Kidney epithelial cell (primary cell): ENCODE results near the gene VASN. TPM values are rescaled to one million over a fixed set of nuclear protein-coding genes. Genes with fewer than 3 reads are reported as not detected.

ENCODE experiments used
- DNase-seq: peaks from one replicate; pipeline ENCODE4 v3.0.0-alpha.2; 2010; ENCODE audit warnings: low read depth
- H3K27me3 ChIP-seq: 2 replicates; pipeline ENCODE4 v1.6.0; 2011; ENCODE audit warnings: low read length; ENCODE audit not compliant: control insufficient read depth, insufficient read depth
- H3K36me3 ChIP-seq: 2 replicates; pipeline ENCODE4 v1.5.1; 2011; ENCODE audit warnings: low read length; ENCODE audit not compliant: control insufficient read depth, insufficient read depth
- H3K4me3 ChIP-seq: 2 replicates; pipeline ENCODE4 v1.5.1; 2011; ENCODE audit warnings: low read depth, mild to moderate bottlenecking, control low read depth, low read length
- CTCF ChIP-seq: IDR thresholded peaks from 2 replicates; pipeline ENCODE4 v1.5.1; 2011; ENCODE audit warnings: mild to moderate bottlenecking, moderate library complexity, low read length, control low read depth, inconsistent platforms; ENCODE audit not compliant: insufficient read depth, poor library complexity, severe bottlenecking
- total RNA-seq: library from RNA; depleted of rRNA; stranded (reverse); fragments of >200 nt; gene quantifications from 2 replicates; pipeline ENCODE4 v1.2.3, GENCODE V29; 2015

The VASN gene
- total RNA-seq, 1 donor from 2014 or later = 60.4 TPM

- DNase-seq = no peak
- H3K4me3 ChIP-seq = no peak overlapping the region
- H3K36me3 ChIP-seq = peaks cover 1% of the 10 kb centered on the region
- TF ChIP-seq CTCF = no peak
- no peaks in the 10 kb centered on the region for H3K27me3 ChIP-seq
These were observed 9.0 kb upstream of the VASN start for GRCh38 chr16:4362476-4363135.

- peaks cover 1% of the 10 kb centered on the region for H3K36me3 ChIP-seq
- DNase-seq = no peak
- H3K27me3 ChIP-seq = no peaks in the 10 kb centered on the region
These were observed 7.2 kb upstream of the VASN start for GRCh38 chr16:4364196-4365013.

GRCh38 chr16:4365014-4365406 is 6.6 kb upstream of the VASN start:
- Histone ChIP-seq H3K4me3 (no peak overlapping the region), H3K27me3 (no peaks in the 10 kb centered on the region), H3K36me3 (peaks cover 1% of the 10 kb centered on the region)
- no peak for TF ChIP-seq CTCF
- DNase-seq = no peak

More at GRCh38 chr16:4364196-4365013, 7.2 kb upstream of the VASN start:
- no peak overlapping the region for H3K4me3 ChIP-seq
- TF ChIP-seq CTCF = no peak

- no peaks in the 10 kb centered on the region for H3K27me3 ChIP-seq
- no peak for TF ChIP-seq CTCF
- DNase-seq = no peak
- H3K4me3 ChIP-seq = no peak overlapping the region
- peaks cover 1% of the 10 kb centered on the region for H3K36me3 ChIP-seq
These were observed 6.0 kb upstream of the VASN start for GRCh38 chr16:4365615-4366014.

- TF ChIP-seq CTCF = no peak
These were observed 5.6 kb upstream of the VASN start for GRCh38 chr16:4366016-4366415.

GRCh38 chr16:4367393-4367856 is 4.2 kb upstream of the VASN start:
- no peaks in the 10 kb centered on the region for H3K36me3 ChIP-seq
- no peak overlapping the region for H3K4me3 ChIP-seq
- TF ChIP-seq CTCF = no peak
- DNase-seq = no peak
- no peaks in the 10 kb centered on the region for H3K27me3 ChIP-seq

More at GRCh38 chr16:4366016-4366415, 5.6 kb upstream of the VASN start:
- peaks cover 1% of the 10 kb centered on the region for H3K36me3 ChIP-seq
- no peak for DNase-seq
- H3K27me3 ChIP-seq = no peaks in the 10 kb centered on the region
- H3K4me3 ChIP-seq = no peak overlapping the region
